Measurements from ENCODE around the gene ACTL8.

GRCh38 chr1:17744666-17745478 is 10.3 kb upstream of the ACTL8 start:
- TF ChIP-seq, protein P1, sequence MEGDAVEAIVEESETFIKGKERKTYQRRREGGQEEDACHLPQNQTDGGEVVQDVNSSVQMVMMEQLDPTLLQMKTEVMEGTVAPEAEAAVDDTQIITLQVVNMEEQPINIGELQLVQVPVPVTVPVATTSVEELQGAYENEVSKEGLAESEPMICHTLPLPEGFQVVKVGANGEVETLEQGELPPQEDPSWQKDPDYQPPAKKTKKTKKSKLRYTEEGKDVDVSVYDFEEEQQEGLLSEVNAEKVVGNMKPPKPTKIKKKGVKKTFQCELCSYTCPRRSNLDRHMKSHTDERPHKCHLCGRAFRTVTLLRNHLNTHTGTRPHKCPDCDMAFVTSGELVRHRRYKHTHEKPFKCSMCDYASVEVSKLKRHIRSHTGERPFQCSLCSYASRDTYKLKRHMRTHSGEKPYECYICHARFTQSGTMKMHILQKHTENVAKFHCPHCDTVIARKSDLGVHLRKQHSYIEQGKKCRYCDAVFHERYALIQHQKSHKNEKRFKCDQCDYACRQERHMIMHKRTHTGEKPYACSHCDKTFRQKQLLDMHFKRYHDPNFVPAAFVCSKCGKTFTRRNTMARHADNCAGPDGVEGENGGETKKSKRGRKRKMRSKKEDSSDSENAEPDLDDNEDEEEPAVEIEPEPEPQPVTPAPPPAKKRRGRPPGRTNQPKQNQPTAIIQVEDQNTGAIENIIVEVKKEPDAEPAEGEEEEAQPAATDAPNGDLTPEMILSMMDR (IDR thresholded peaks at IDR 0.05 in 8 of 11, conservative IDR thresholded peaks at IDR 0.05 in 3 of 11) = no peak
- TF ChIP-seq POLR2A (IDR thresholded peaks at IDR 0.05) (no peak), POLR2AphosphoS5 (IDR thresholded peaks at IDR 0.05) (no peak)
